GM23248 (cell line): ENCODE results near the gene BICRA. TPM values are rescaled to one million over a fixed set of nuclear protein-coding genes. Genes with fewer than 3 reads are reported as not detected.

Experiments
- DNase-seq: peaks from one replicate; pipeline ENCODE4 v3.0.0-alpha.2; 2015
- H2AFZ ChIP-seq: fragments of 200-600 bp; sonication (generic); 2 replicates; pipeline ENCODE4 v1.6.1; 2016; ENCODE audit warnings: antibody characterized with exemption
- H3F3A ChIP-seq: fragments of 200-600 bp; sonication (generic); 2 replicates; pipeline ENCODE4 v1.6.1; 2016; ENCODE audit warnings: mild to moderate bottlenecking, antibody characterized with exemption, mixed run types; ENCODE audit not compliant: insufficient read depth
- H3K27ac ChIP-seq: fragments of 200-600 bp; sonication (generic); 2 replicates; pipeline ENCODE4 v1.5.1; 2016; ENCODE audit warnings: mild to moderate bottlenecking
- H3K27me3 ChIP-seq: fragments of 200-600 bp; sonication (generic); replicated peaks from 2 replicates; pipeline ENCODE4 v1.6.1; 2016; ENCODE audit warnings: mild to moderate bottlenecking; ENCODE audit not compliant: insufficient read depth
- H3K36me3 ChIP-seq: fragments of 200-600 bp; sonication (generic); 2 replicates; pipeline ENCODE4 v1.6.1; 2016; ENCODE audit warnings: low read depth, mild to moderate bottlenecking
- H3K4me1 ChIP-seq: fragments of 200-600 bp; sonication (generic); 2 replicates; pipeline ENCODE4 v1.6.1; 2016; ENCODE audit warnings: mild to moderate bottlenecking; ENCODE audit not compliant: insufficient read depth
- H3K4me2 ChIP-seq: fragments of 200-600 bp; sonication (generic); one replicate; pipeline ENCODE4 v1.6.1; 2016; ENCODE audit warnings: mild to moderate bottlenecking; ENCODE audit not compliant: unreplicated experiment
- H3K4me3 ChIP-seq: fragments of 200-600 bp; sonication (generic); 2 replicates; pipeline ENCODE4 v1.5.1; 2016; ENCODE audit warnings: mild to moderate bottlenecking
- H3K79me2 ChIP-seq: fragments of 200-600 bp; sonication (generic); 2 replicates; pipeline ENCODE4 v1.6.1; 2016; ENCODE audit warnings: mild to moderate bottlenecking; ENCODE audit not compliant: insufficient read depth
- H3K9ac ChIP-seq: fragments of 200-600 bp; sonication (generic); 2 replicates; pipeline ENCODE4 v1.6.1; 2016; ENCODE audit warnings: mild to moderate bottlenecking
- H3K9me2 ChIP-seq: fragments of 200-600 bp; sonication (generic); 2 replicates; pipeline ENCODE4 v1.6.1; 2016; ENCODE audit warnings: mixed run types, mild to moderate bottlenecking, moderate library complexity; ENCODE audit not compliant: insufficient read depth
- H3K9me3 ChIP-seq: fragments of 200-600 bp; sonication (generic); one replicate; pipeline ENCODE4 v1.6.1; 2017; ENCODE audit warnings: low read depth
- H4K20me1 ChIP-seq: fragments of 200-600 bp; sonication (generic); 2 replicates; pipeline ENCODE4 v1.6.0; 2016; ENCODE audit not compliant: insufficient read depth
- EZH2 ChIP-seq: fragments of 200-600 bp; sonication (generic); IDR thresholded peaks from 2 replicates; pipeline ENCODE4 v1.6.1; 2018; ENCODE audit warnings: antibody characterized with exemption, mild to moderate bottlenecking; ENCODE audit not compliant: insufficient read depth, poor library complexity, severe bottlenecking
- EZH2phosphoT487 ChIP-seq: fragments of 200-600 bp; sonication (generic); IDR thresholded peaks from 2 replicates; pipeline ENCODE4 v1.6.1; 2018; ENCODE audit warnings: antibody characterized with exemption, moderate library complexity, mild to moderate bottlenecking, low read depth; ENCODE audit not compliant: insufficient read depth
- WGBS, 2 experiments: methylation state at CpG; one replicate each; pipeline ENCODE4 v1.1.6; 2015 to 2017; ENCODE audit warnings: low lambda C conversion rate in 2 of 2, low coverage in 1 of 2; ENCODE audit errors: missing lambda C conversion rate in 2 of 2; 5-methylcytosine and 5-hydroxymethylcytosine counted together
- in situ Hi-C: fragments of 300-500 bp; cut with MboI; formaldehyde crosslinking; loops from 2 replicates; pipeline ENCODE4 v1.15.0; 2020
- polyA plus RNA-seq: library from polyadenylated mRNA; unstranded; fragments of >200 nt; fragmentation: Nextera tagmentation; extraction: Ambion mirVana; gene quantifications from 2 replicates; pipeline ENCODE4 v1.2.1, GENCODE V29; 2016
- total RNA-seq: library from RNA; depleted of rRNA; stranded (reverse); fragments of >200 nt; shearing (Covaris generic); gene quantifications from 2 replicates; pipeline ENCODE4 v1.2.3, GENCODE V29; 2014

BICRA gene
- total and polyA plus RNA-seq, 2 experiments from 2014 or later: 0.86 to 1.1 TPM

DNA sequence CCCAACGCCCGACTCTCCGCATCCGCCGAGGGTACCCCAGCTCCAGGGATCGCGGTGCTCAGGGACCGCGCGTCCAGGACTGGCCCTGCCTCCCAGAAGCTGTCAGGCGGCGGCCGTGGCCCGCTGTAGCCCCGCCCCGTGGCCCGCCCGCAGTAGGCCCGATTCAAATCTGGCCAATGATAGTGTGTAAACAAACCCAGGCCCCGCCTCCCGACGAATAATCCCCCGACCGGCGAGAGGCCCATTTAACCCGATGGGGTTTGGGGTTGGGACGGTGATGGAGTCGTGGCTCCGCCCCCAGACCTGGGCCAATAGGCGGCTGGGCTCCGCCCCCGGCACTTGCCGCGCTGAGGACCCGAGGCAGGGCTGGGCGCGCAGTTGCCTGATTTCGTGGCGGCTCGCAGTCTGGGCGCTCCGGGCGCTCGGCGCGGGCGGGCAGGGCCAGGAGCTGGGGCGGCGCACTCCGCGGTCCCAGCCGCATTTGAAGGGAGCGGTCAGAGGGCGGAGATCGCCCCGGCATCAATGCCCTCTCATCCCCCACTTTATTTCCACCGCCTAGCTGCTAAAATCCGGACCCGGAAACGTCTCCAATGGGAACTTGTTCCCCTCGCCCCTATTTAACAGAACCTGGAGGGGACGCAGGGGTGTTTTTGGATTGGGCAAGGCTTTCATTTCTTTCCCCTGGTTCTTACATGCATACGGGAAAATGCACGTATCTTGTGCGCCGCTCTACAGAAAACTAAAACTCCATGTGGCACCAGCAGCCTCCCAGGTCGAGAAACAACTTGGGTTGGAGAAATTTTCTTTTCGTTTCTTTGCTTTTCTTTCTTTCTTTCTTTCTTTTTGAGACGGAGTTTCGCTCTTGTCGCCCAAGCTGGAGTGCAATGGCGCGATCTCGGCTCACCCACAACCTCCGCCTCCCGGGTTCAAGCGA is 8.4 kb upstream of the BICRA start:
- TF ChIP-seq EZH2phosphoT487: no peak
- TF ChIP-seq EZH2: no peak
- no peaks in the 10 kb centered on the region for H3K79me2 ChIP-seq
- H2AFZ ChIP-seq: peak overlapping the region; percentile 93
- peak overlapping the region; percentile 85 for H3K9ac ChIP-seq
- H3K4me3 ChIP-seq: peak overlapping the region; percentile 81
- peaks cover 15% of the 10 kb centered on the region; the same call in 1 of the 2 replicates for H3K4me1 ChIP-seq
- peak overlapping the region; percentile 89 for H3K4me2 ChIP-seq
- no peaks in the 10 kb centered on the region for H3K9me3 ChIP-seq
- H3K27ac ChIP-seq: peak overlapping the region; percentile 87
- in situ Hi-C loops: no loop called here
- no peaks in the 10 kb centered on the region for H3K27me3 ChIP-seq
- 5 to 6% methylated on average over 52 to 67 of the region's 77 CpGs for WGBS, 2 experiments
- DNase-seq: peak; percentile 100
- H3K36me3 ChIP-seq: no peaks in the 10 kb centered on the region
- no peaks in the 10 kb centered on the region for H4K20me1 ChIP-seq
- H3K9me2 ChIP-seq: no peaks in the 10 kb centered on the region
- peaks cover 39% of the 10 kb centered on the region for H3F3A ChIP-seq

DNA sequence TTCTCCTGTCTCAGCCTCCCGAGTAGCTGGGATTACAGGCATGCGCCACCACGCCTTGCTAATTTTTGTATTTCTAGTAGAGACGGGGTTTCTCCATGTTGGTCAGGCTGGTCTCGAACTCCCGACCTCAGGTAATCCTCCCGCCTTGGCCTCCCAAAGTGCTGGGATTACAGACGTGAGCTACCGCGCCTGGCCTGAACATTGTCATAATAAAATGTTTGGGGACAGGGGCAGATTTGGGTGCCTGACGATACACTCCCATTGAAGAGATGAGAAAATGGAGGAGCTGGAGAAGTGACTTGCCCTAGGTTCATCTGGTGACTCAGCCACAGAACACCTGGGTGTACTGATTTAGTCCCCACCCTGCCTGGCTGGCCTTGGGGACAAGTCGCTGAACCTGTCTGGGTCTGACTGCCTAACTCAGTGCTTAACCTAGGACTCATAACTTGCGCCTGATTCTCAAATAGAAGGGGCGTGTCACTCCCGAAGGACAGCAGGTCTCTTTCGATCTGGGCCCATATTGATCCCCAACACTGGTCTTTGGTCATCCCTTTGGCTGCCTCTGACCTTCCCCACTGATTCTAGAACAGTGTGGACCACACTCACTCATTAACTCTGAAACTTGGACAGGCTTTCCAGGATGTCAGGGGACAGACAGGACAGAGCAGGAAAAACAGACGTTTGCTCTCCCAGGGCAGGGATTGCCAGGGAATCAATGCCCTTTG is 7.6 kb upstream of the BICRA start:
- H3K9ac ChIP-seq: peak overlapping the region; percentile 85
- peak overlapping the region; percentile 74 for H3K4me2 ChIP-seq
- peak overlapping the region; percentile 93 for H2AFZ ChIP-seq

DNA sequence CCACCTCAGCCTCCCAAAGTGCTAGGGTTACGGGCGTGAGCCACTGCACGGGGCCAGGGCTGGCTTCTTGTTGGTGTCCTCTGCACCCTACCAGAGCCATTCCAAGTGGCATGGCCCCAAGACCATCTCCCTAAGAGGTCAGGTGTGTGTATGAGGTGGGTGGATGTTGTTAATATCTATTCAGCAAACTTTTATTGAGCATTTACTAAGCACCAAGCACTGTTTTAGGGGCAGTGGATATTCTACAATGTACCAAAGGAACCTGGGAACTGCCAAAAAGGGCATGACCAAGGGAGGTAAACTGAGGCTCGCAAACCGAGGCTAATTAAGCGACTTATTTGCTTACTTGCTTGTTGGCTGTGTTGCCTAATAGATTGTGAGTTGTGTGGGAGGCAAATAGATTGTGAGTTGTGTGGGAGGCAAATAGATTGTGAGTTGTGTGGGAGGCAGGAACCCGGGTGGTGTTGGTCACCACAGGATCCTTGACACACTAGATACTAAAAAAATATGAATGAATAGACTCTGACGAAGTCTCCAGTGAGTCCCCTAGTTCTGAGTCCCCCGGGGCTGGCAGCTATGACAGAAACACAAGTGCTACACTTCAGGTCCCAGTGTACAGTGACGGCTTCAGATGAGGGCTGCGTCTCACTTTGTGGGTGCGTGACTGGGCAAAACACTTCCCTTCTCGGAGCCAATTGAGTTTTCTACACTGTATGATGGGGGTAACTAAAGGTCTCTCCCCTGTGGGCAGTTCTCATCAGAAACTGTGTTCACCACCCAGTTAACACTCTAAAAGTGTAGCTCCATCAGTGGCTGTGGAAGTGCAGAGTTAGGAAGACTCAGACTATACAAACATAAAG is 5.0 kb upstream of the BICRA start:
- H4K20me1 ChIP-seq: no peaks in the 10 kb centered on the region
- no peaks in the 10 kb centered on the region for H3K9me3 ChIP-seq
- in situ Hi-C loops: no loop called here

More for the DNA sequence above, 7.6 kb upstream of the BICRA start:
- Histone ChIP-seq H3K9me3 (no peaks in the 10 kb centered on the region), H3K27ac (peak overlapping the region; percentile 87), H3K4me1 (peaks cover 15% of the 10 kb centered on the region; the same call in 1 of the 2 replicates), H3F3A (peaks cover 34% of the 10 kb centered on the region), H4K20me1 (no peaks in the 10 kb centered on the region), H3K4me3 (peak overlapping the region; percentile 81), H3K27me3 (no peaks in the 10 kb centered on the region), H3K79me2 (no peaks in the 10 kb centered on the region), H3K36me3 (no peaks in the 10 kb centered on the region), H3K9me2 (no peaks in the 10 kb centered on the region)
- in situ Hi-C loops: no loop called here
- peak; percentile 5 for DNase-seq
- WGBS, 2 experiments: 63 to 65% methylated on average over 16 to 17 of the region's 17 CpGs
- TF ChIP-seq EZH2phosphoT487: no peak
- no peak for TF ChIP-seq EZH2

More for the DNA sequence above, 5.0 kb upstream of the BICRA start:
- Histone ChIP-seq H3K79me2 (peaks cover 20% of the 10 kb centered on the region), H3K9me2 (no peaks in the 10 kb centered on the region), H3K4me1 (peaks cover 12% of the 10 kb centered on the region; the same call in 1 of the 2 replicates), H3K4me3 (no peak overlapping the region), H3F3A (peaks cover 22% of the 10 kb centered on the region), H3K36me3 (no peaks in the 10 kb centered on the region), H3K27me3 (no peaks in the 10 kb centered on the region), H3K27ac (no peak overlapping the region), H3K4me2 (no peak overlapping the region), H2AFZ (no peak overlapping the region), H3K9ac (no peak overlapping the region)
- peak; percentile 6 for DNase-seq
- 46 to 50% methylated on average over 13 of the region's 13 CpGs for WGBS, 2 experiments
- no peak for TF ChIP-seq EZH2
- TF ChIP-seq EZH2phosphoT487: no peak
